Endothelial cell of umbilical vein (primary cell): ENCODE results near the gene ACAP1. TPM values are rescaled to one million over a fixed set of nuclear protein-coding genes. Genes with fewer than 3 reads are reported as not detected.

ENCODE experiments used
- BruUV-seq: library from RNA; stranded (reverse); fragments of 400-500 nt; replicated peaks from 2 replicates; lab custom pipeline; 2021; lab: Mats Ljungman, UMichigan
- CTCF ChIA-PET: fragments of 300-600, 350-600 bp; sonication (Branson Sonifier 250); formaldehyde crosslinking; loops from one replicate; lab custom pipeline; 2021; ENCODE audit warnings: antibody characterized with exemption, inconsistent platforms; lab: Charles Lee
- POLR2A ChIA-PET: fragments of 300-600, 350-600 bp; sonication (Branson Sonifier 250); formaldehyde crosslinking; loops from one replicate; lab custom pipeline; 2021; ENCODE audit warnings: antibody characterized with exemption, inconsistent platforms; lab: Charles Lee
- DNase-seq: peaks from one replicate; pipeline ENCODE4 v3.0.0-alpha.2; 2011; ENCODE audit warnings: low read depth, low spot score
- FAIRE-seq: peaks from 2 replicates; lab custom pipeline; 2011; peaks lifted over from hg19 to GRCh38; lab: Jason Lieb, UNC
- H2AFZ ChIP-seq: 2 replicates; pipeline ENCODE4 v1.6.0; 2012; ENCODE audit warnings: low read depth, low read length, control low read depth, inconsistent platforms
- H3K27ac ChIP-seq: 2 replicates; pipeline ENCODE4 v1.5.1; 2011; ENCODE audit warnings: low read depth, mild to moderate bottlenecking, control low read depth, low read length, moderate library complexity; ENCODE audit not compliant: insufficient read depth
- H3K27me3 ChIP-seq, 2 experiments: 2 replicates each; pipeline versions ENCODE4 v1.6.0 to v1.6.1; 2011; ENCODE audit warnings: low read length in 2 of 2, mixed read lengths in 1 of 2; ENCODE audit not compliant: control insufficient read depth in 2 of 2, insufficient read depth in 2 of 2
- H3K36me3 ChIP-seq, 2 experiments: 2 replicates in 1 of 2; 3 replicates in 1 of 2; pipeline ENCODE4 v1.5.1; 2011; ENCODE audit warnings: low read length in 2 of 2, mild to moderate bottlenecking in 1 of 2, moderate library complexity in 1 of 2; ENCODE audit not compliant: control insufficient read depth in 2 of 2, insufficient read depth in 2 of 2; ENCODE audit errors: extremely low read depth in 1 of 2
- H3K4me1 ChIP-seq: 3 replicates; pipeline ENCODE4 v1.5.1; 2011; ENCODE audit warnings: mild to moderate bottlenecking, low read length; ENCODE audit not compliant: control insufficient read depth, insufficient read depth; ENCODE audit errors: extremely low read depth
- H3K4me2 ChIP-seq: 2 replicates; pipeline ENCODE4 v1.6.1; 2011; ENCODE audit warnings: low read length, control low read depth, mixed read lengths; ENCODE audit not compliant: insufficient read depth
- H3K4me3 ChIP-seq, 3 experiments: fragments of 200-600 bp in 1 of 3; sonication (generic), shearing (Covaris generic) in 1 of 3; replicated peaks in 1 of 3; 2 replicates each; pipeline ENCODE4 v1.5.1; 2011 to 2016; ENCODE audit warnings: control low read depth in 3 of 3, low read length in 3 of 3, mild to moderate bottlenecking in 2 of 3, inconsistent platforms in 1 of 3, low read depth in 1 of 3, moderate library complexity in 1 of 3; ENCODE audit not compliant: insufficient read depth in 1 of 3
- H3K79me2 ChIP-seq: 2 replicates; pipeline ENCODE4 v1.6.0; 2012; ENCODE audit warnings: low read length, inconsistent platforms; ENCODE audit not compliant: control insufficient read depth, insufficient read depth
- H3K9ac ChIP-seq: replicated peaks from 2 replicates; pipeline ENCODE3; 2011; ENCODE audit warnings: low read length, control low read depth; ENCODE audit not compliant: insufficient read depth; ENCODE audit errors: extremely low read depth
- H3K9me1 ChIP-seq: replicated peaks from 3 replicates; pipeline ENCODE4 v1.6.0; 2011; ENCODE audit warnings: mild to moderate bottlenecking, low read length; ENCODE audit not compliant: control insufficient read depth, insufficient read depth; ENCODE audit errors: extremely low read depth
- H3K9me3 ChIP-seq: replicated peaks from 2 replicates; pipeline ENCODE4 v1.5.1; 2012; ENCODE audit warnings: low read length, inconsistent platforms; ENCODE audit not compliant: control insufficient read depth, insufficient read depth
- H4K20me1 ChIP-seq: replicated peaks from 2 replicates; pipeline ENCODE3; 2011; ENCODE audit warnings: mild to moderate bottlenecking, low read length; ENCODE audit not compliant: control insufficient read depth, insufficient read depth; ENCODE audit errors: extremely low read depth
- CTCF ChIP-seq, 2 donors: IDR thresholded peaks; 1 replicate in 1 of 2; 2 replicates in 1 of 2; pipeline ENCODE4 v1.5.1; 2011; ENCODE audit warnings: low read length in 2 of 2, mild to moderate bottlenecking in 2 of 2, moderate library complexity in 2 of 2, control low read depth in 1 of 2, inconsistent platforms in 1 of 2, low read depth in 1 of 2; ENCODE audit not compliant: insufficient read depth in 1 of 2; ENCODE audit errors: extremely low read depth in 1 of 2
- EZH2 ChIP-seq: IDR thresholded peaks from 2 replicates; pipeline ENCODE4 v1.6.1; 2012; ENCODE audit warnings: borderline replicate concordance, low read depth, mild to moderate bottlenecking, moderate library complexity, low read length, inconsistent platforms; ENCODE audit not compliant: severe bottlenecking
- FOS ChIP-seq: IDR thresholded peaks from 2 replicates; pipeline ENCODE4 v1.6.1; 2011; ENCODE audit warnings: mild to moderate bottlenecking, low read length, moderate library complexity, borderline replicate concordance; ENCODE audit not compliant: insufficient read depth
- GATA2 ChIP-seq: IDR thresholded peaks from 2 replicates; pipeline ENCODE4 v1.7.0; 2011; ENCODE audit warnings: low read depth, mild to moderate bottlenecking, moderate library complexity, mixed read lengths, low read length; ENCODE audit not compliant: insufficient read length, insufficient read depth
- JUN ChIP-seq: IDR thresholded peaks from 2 replicates; pipeline ENCODE4 v1.6.1; 2011; ENCODE audit warnings: borderline replicate concordance, low read depth; ENCODE audit not compliant: insufficient read length, insufficient read depth
- MAX ChIP-seq: IDR thresholded peaks from 2 replicates; pipeline ENCODE4 v1.6.1; 2011; ENCODE audit not compliant: insufficient read depth, insufficient read length
- MYC ChIP-seq: IDR thresholded peaks from one replicate; pipeline ENCODE4 v1.6.1; 2011; ENCODE audit warnings: mild to moderate bottlenecking, low read depth, low read length
- POLR2A ChIP-seq: IDR thresholded peaks from 2 replicates; pipeline ENCODE4 v1.6.1; 2012; ENCODE audit warnings: low read depth, mild to moderate bottlenecking, control low read depth, low read length
- POLR2AphosphoS5 ChIP-seq: IDR thresholded peaks from 2 replicates; pipeline ENCODE4 v1.6.1; 2012; ENCODE audit warnings: low read depth, mild to moderate bottlenecking, control low read depth, low read length, moderate library complexity; ENCODE audit not compliant: insufficient read depth
- dilution Hi-C: fragments of 300-500 bp; cut with MboI; formaldehyde crosslinking; loops from one replicate; pipeline ENCODE4 v1.15.0; 2019; ENCODE audit warnings: low sequenced_read_pairs; ENCODE audit not compliant: extremely low pct_ligation_motif_present
- intact Hi-C: fragments of 100-400 bp; cut with micrococcal nuclease; formaldehyde crosslinking; loops from one replicate; pipeline ENCODE4 v1.10.0; 2022
- polyA plus RNA-seq, 4 experiments: library from polyadenylated mRNA; depleted of rRNA in 3 of 4; stranded (reverse) in 3 of 4; unstranded in 1 of 4; fragments of >200 nt; gene quantifications; 2 replicates each; pipeline versions ENCODE4 v1.2.1 to v1.2.3, GENCODE V29; 2011 to 2012; ENCODE audit warnings: missing spikeins in 1 of 4
- total RNA-seq: library from RNA; stranded (reverse); gene quantifications from 2 replicates; pipeline ENCODE4 v1.2.3, GENCODE V29; 2021

The ACAP1 gene
- total and polyA plus RNA-seq, 2 donors (not counting 3 experiments of a cell fraction or from before 2014, with no cell fraction given), result 0.46 TPM; not detected in 1

GRCh38 chr17:7352910-7353635, 16.7 kb downstream of the ACAP1 start:
- Histone ChIP-seq H3K9me3 (no peaks in the 10 kb centered on the region), H3K36me3 (no peaks in the 10 kb centered on the region), H3K4me3 (no peak overlapping the region), H3K79me2 (no peaks in the 10 kb centered on the region), H4K20me1 (no peaks in the 10 kb centered on the region), H3K9me1 (no peaks in the 10 kb centered on the region), H3K4me1 (peaks cover 17% of the 10 kb centered on the region), H3K27ac (no peak overlapping the region), H2AFZ (no peak overlapping the region), H3K4me2 (no peak overlapping the region), H3K27me3 (no peaks in the 10 kb centered on the region), H3K9ac (no peak overlapping the region)
- BruUV-seq, result no TSS peak
- no peak for FAIRE-seq
- dilution Hi-C loops, result no loop called here
- POLR2A ChIA-PET, result no interaction called here
- TF ChIP-seq MYC (no peak), CTCF (IDR thresholded peaks at IDR 0.05; ENCODE audit: extremely low read depth in 1 of 2, insufficient read depth in 1 of 2, low read depth in 1 of 2, low read length in 2 of 2) (no peak), GATA2 (no peak), JUN (no peak), MAX (no peak), POLR2AphosphoS5 (no peak), EZH2 (no peak), FOS (no peak), POLR2A (no peak)
- DNase-seq, result no peak
- CTCF ChIA-PET, result interaction anchor here (1.6 to 4.0 kb wide), 5 partner anchors 9 to 236 kb away, joined by 3 to 70 read pairs (median 8); partner anchors contain the start of genes NEURL4, SOX15 and TMEM102
- intact Hi-C loops, result loop anchor here (1.0 to 5.0 kb wide), 2 partner anchors 82 to 334 kb away; partner anchors contain the start of genes TMEM102, TP53 and WRAP53
